GM21529 (cell line): ENCODE results near the gene ADAT3.

Experiments
- ATAC-seq: cut with Tn5 transposase; IDR thresholded peaks from one replicate; pipeline ENCODE4 v1.9.1; 2021; ENCODE audit not compliant: unreplicated experiment

ADAT3 gene

GRCh38 chr19:1955171-1956121 is 50.2 kb downstream of the ADAT3 start:
- no peak for ATAC-seq

DNA sequence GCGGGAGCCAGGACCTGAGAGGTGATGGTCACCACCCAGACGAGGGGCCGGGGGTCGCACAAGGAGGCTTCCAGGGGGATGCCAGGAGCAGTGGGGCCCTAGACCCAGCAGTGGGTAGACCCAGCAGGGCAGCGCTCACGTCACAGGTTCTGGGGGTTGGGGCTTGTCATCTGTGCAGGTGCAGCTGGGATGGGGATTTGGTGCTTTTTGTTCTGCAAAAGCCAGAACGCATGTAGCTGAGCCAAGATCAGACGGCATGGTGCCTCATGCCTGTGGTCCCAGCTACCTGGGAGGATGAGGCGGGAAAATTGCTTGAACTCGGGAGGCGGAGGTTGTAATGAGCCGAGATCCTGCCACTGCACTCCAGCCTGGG is 50.9 kb downstream of the ADAT3 start:
- ATAC-seq, result no peak

- ATAC-seq, result no peak
Measured at GRCh38 chr19:1956868-1957492, 51.8 kb downstream of the ADAT3 start.

DNA sequence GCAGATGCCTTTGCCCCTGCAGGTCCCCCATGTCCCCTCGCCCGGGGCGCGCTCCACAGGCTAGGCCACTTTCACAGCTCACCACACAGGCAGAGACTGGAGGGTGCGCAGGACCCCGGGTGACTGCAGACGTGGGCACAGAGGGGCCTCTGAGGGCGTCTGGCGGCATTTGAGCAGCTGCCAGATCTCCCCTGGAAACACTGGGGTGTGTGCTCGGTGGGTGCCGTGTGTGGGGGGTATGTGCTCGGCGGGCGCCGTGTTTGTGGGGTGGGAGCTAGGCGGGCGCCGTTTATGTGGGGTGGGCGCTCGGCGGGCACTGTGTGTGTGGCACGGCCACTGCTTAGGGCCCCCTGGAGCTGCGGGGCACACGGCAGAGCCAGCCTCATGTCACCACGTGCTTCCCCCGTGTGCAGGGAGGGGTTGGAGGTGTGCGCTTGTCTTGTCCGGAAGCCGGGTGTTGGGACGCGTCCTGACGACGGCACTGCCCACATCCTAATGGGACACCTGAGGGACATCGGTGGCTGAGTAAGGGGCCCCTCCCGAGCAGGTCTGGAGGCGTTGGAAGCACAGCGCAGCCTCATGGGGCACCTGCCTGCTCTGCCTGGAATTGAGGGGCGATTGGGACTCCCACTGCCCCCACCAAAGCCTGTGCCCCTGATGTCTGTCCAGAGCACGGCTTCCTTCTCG is 52.5 kb downstream of the ADAT3 start:
- ATAC-seq, result no peak

DNA sequence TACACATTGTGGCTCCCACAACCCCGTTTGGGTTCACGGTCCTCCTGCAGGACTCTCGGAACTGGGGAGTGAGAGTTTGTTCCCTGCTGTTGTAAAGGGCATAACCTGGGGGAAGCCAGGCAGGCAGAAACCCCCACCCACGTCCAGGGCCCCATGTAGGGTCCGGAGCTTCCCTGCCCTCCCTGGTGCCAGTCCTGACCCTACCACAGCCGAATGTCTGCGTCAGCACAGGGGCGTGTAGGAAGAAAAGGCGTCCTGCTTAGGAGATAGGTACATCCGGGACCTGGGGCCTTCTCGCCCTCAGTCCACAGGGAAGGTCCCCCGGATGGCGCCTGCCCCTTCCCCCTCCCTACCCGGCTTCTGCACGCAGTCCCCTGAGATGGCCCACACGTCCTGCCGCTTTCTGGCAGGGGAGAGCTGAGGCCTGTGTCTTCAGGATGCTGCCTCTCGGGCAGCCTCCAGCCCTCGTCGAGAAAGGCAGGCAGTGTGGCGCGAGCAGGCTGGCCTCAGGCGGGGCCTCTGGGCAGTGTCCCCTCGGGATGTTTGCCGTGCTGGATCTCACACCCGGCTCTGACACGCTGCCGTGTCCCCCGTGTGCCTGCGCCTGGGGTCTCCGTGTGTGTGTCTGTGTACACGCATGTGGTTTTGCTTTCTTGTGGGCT is 54.9 kb downstream of the ADAT3 start:
- no peak for ATAC-seq

DNA sequence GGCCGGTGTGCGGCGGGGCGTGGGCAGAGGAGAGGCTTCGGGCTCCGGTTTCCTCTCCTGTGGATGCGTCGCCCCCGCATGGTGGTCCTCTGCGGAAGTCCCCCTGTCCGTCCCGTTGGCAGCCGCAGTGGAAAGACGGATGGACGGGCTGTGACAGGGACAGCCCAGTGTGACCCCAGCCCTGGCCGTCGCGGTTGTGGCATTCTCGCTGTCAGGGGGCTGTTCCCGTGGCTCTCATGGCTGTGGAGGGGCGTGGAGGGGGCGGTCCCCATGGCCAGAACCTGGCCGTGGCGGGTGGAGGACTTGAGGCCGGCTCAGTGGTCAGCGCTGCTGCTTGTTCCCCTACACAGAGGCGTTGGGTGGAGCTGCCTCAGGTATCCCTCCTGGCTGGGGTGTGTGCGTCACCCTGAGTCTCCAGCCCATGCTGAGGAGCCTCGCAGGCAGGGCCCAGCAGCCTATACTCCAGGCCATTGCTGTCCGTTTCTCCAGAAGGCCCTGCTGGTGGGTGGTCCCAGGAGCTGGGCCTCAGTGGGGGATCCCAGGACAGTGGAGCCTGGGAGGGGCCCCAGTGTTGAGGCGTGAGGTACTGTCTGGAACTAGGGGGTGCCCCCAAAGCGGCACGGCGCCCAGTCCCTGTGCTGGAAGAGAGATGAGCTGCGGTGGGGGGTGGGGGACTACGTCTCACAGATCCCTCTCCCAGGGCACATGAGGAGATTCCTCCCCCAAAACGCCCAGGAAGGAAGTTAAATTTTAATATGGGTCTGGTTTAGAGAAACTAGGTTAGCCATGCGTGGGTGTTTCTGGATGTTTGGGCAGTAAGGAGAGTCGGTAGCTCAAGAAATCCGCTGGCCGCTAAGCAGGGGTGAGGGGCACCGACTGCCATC is 56.0 kb downstream of the ADAT3 start:
- no peak for ATAC-seq

- no peak for ATAC-seq
Measured at GRCh38 chr19:1962674-1963073, 57.5 kb downstream of the ADAT3 start.
